Subcutaneous abdominal adipose tissue (tissue), 5 donors: ENCODE measurements around the gene AASDHPPT.
"Not testable (repeated sequence)": the region's sequence is repeated elsewhere in the genome, so short reads cannot be mapped to it uniquely, and the experiment has no call there.

ENCODE experiments used
- H3K27ac ChIP-seq: one replicate; pipeline ENCODE4 v1.7.0; 2013; ENCODE audit warnings: low read depth, mild to moderate bottlenecking, inconsistent platforms, low read length, moderate library complexity
- H3K27me3 ChIP-seq, 5 donors: one replicate each; pipeline ENCODE4 v1.7.0; 2013; ENCODE audit warnings: low read length in 5 of 5, inconsistent platforms in 1 of 5; ENCODE audit not compliant: control insufficient read depth in 5 of 5, insufficient read depth in 4 of 5
- H3K36me3 ChIP-seq, 5 donors: one replicate each; pipeline ENCODE4 v1.7.0; 2013; ENCODE audit warnings: low read length in 5 of 5; ENCODE audit not compliant: control insufficient read depth in 5 of 5, insufficient read depth in 5 of 5
- H3K4me1 ChIP-seq, 5 donors: one replicate each; pipeline ENCODE4 v1.7.0; 2013; ENCODE audit warnings: low read length in 5 of 5, mild to moderate bottlenecking in 3 of 5, moderate library complexity in 1 of 5; ENCODE audit not compliant: control insufficient read depth in 5 of 5, insufficient read depth in 5 of 5
- H3K4me3 ChIP-seq, 5 donors: one replicate each; pipeline ENCODE4 v1.7.0; 2013; ENCODE audit warnings: low read length in 5 of 5, low read depth in 1 of 5
- H3K9ac ChIP-seq, 5 donors: one replicate each; pipeline ENCODE4 v1.7.0; 2013; ENCODE audit warnings: low read length in 5 of 5, mild to moderate bottlenecking in 4 of 5, moderate library complexity in 3 of 5
- H3K9me3 ChIP-seq, 5 donors: one replicate each; pipeline ENCODE4 v1.7.0; 2013; ENCODE audit warnings: low read length in 5 of 5; ENCODE audit not compliant: control insufficient read depth in 5 of 5
- donor health status: healthy.
- donor health status: healthy.
- donor health status: healthy.
- donor health status: healthy.
- donor health status: healthy.

Gene AASDHPPT

DNA sequence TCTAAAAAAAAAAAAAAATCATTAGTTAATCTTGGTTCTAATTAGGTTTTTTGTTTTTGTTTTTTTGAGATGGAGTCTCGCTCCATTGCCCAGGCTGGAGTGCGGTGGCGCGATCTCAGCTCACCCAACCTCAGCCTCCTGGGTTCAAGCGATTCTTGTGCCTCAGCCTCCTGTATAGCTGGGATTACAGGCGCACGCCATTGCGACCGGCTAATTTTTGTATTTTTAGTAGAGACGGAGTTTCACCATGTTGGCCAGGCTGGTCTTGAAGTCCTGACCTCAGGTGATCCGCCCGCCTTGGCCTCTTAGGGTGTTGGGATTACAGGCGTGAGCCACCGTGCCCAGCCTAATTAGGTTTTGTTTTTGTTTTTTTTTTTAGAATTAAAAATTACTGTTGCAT is 19.1 kb upstream of the AASDHPPT start:
- H3K4me3 ChIP-seq, H3K27ac ChIP-seq, H3K9ac ChIP-seq, H3K27me3 ChIP-seq, H3K9me3 ChIP-seq, H3K4me1 ChIP-seq: not testable (repeated sequence)
- H3K36me3 ChIP-seq: peaks cover 0 to 13% (median 0%) of the 10 kb centered on the region in 5 donors

DNA sequence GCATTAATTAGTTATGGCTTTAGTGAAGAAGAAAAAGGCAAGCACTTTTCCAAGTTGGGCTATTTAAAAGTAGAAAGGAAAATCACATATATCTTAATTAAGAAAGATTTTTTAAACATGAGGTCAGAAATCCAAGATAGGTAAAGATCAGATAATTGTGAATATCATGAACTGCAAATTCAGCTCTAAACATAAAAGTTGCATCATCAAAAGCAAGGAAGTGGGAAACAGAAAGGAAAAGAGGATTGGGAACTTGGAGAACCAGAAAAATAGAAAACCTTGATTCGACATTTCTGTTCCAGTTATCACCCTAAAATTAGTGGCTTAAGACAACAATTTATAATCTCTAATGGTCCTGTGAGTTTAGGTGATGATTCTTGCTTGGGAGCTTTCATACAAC is 17.8 kb upstream of the AASDHPPT start:
- Histone ChIP-seq H3K27ac (no peak overlapping the region), H3K4me3 (no peak overlapping the region), H3K36me3 (peaks cover 0 to 5% (median 0%) of the 10 kb centered on the region in 5 donors), H3K4me1 (no peaks in the 10 kb centered on the region), H3K9me3 (no peaks in the 10 kb centered on the region), H3K27me3 (no peaks in the 10 kb centered on the region), H3K9ac (no peak overlapping the region)

- Histone ChIP-seq H3K27ac (no peak overlapping the region), H3K4me1 (no peaks in the 10 kb centered on the region), H3K36me3 (peaks cover 0 to 5% (median 0%) of the 10 kb centered on the region in 5 donors), H3K9ac (no peak overlapping the region), H3K9me3 (no peaks in the 10 kb centered on the region), H3K27me3 (no peaks in the 10 kb centered on the region), H3K4me3 (no peak overlapping the region)
These were observed 16.1 kb upstream of the AASDHPPT start for GRCh38 chr11:106061249-106061784.

DNA sequence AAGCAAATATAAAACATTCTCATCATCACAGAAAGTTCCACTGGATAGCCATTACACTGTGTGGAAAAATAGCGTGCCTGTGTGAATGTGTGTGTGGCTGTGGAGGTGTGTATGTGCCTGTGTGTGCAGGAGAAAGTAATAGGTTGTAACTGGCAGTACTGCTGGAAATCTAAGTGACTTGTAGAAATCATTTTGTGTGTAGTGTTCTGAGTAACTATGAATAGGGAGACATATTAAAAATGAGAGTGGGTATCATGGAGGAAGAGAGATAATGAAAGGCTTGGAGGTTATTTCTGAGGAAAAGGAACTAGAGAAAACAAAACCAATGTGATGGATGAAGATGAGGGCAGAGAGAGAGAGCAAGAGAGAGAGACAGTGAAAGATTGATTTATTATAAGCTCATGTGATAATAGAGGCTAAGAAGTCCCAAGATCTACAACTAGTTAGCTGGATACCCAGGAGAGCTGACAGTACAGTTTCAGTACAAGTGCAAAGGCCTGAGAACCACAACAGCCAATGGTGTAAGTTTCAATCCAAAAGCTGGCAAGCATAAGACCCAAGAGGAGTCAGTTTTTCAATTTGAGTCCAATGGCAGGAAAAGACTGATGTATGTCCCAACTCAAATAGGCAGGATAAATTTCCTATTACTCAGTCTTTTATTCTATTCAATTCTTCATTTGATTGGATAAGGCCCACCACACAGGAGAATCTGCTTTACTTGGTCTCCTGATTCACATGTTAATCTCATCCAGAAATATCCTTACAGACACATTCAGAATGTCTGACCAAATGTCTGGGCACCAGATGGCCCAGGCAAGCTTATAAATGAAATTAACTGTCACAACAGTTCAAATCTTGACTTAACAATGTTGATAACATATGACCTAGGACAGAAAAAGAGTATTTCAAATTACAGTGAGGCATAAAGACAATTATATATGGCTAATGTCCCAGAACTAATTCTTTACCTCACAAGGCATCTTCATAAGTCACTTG is 15.2 kb upstream of the AASDHPPT start:
- H3K9me3 ChIP-seq: no peaks in the 10 kb centered on the region
- H3K36me3 ChIP-seq: peaks cover 0 to 5% (median 0%) of the 10 kb centered on the region in 5 donors
- no peak overlapping the region for H3K4me3 ChIP-seq
- H3K27me3 ChIP-seq: no peaks in the 10 kb centered on the region
- no peak overlapping the region for H3K9ac ChIP-seq
- no peaks in the 10 kb centered on the region for H3K4me1 ChIP-seq
- H3K27ac ChIP-seq: no peak overlapping the region

- Histone ChIP-seq H3K9me3 (no peaks in the 10 kb centered on the region), H3K27me3 (no peaks in the 10 kb centered on the region), H3K4me3 (no peak overlapping the region), H3K4me1 (no peaks in the 10 kb centered on the region), H3K27ac (no peak overlapping the region), H3K36me3 (no peaks in the 10 kb centered on the region), H3K9ac (no peak overlapping the region)
These were observed 14.5 kb upstream of the AASDHPPT start for GRCh38 chr11:106063009-106063408.

GRCh38 chr11:106070606-106071005 is 6.9 kb upstream of the AASDHPPT start:
- peaks cover 0 to 5% (median 0%) of the 10 kb centered on the region in 5 donors for H3K9me3 ChIP-seq
- H3K4me3 ChIP-seq: no peak overlapping the region
- H3K36me3 ChIP-seq: peaks cover 0 to 4% (median 0%) of the 10 kb centered on the region in 5 donors
- no peaks in the 10 kb centered on the region for H3K27me3 ChIP-seq
- H3K9ac ChIP-seq: no peak overlapping the region
- H3K4me1 ChIP-seq: no peaks in the 10 kb centered on the region
- H3K27ac ChIP-seq: no peak overlapping the region

DNA sequence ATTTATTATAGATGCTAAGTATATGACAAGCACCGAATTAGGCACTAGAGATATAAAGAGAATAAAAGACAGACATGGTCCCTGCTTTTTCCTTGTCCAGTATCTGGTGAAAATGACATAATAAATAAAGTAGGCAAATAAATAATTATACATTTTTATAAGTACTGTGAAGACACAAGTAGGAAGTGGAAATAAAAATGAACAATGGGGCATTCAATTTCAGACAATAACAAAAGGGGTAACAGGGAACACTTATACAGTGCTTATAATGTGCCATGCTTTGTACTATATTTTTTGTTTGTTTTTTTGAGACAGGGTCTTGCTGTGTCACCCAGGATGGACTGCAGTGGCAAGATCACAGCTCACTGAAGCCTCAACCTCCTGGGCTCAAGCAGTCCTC is 4.7 kb upstream of the AASDHPPT start:
- peaks cover 0 to 5% (median 0%) of the 10 kb centered on the region in 5 donors for H3K9me3 ChIP-seq
- H3K36me3 ChIP-seq: peaks cover 0 to 4% (median 0%) of the 10 kb centered on the region in 5 donors
- no peak overlapping the region for H3K27ac ChIP-seq
- no peaks in the 10 kb centered on the region for H3K27me3 ChIP-seq
- peaks cover 0 to 10% (median 9%) of the 10 kb centered on the region in 5 donors for H3K4me1 ChIP-seq
- H3K9ac ChIP-seq: no peak overlapping the region
- no peak overlapping the region for H3K4me3 ChIP-seq

GRCh38 chr11:106076171-106076918 is 1.1 kb upstream of the AASDHPPT start:
- H3K36me3 ChIP-seq: peaks cover 7 to 17% (median 10%) of the 10 kb centered on the region in 5 donors
- H3K9ac ChIP-seq: peak overlapping the region; percentile 70 to 92 (median 82)
- H3K27me3 ChIP-seq: no peaks in the 10 kb centered on the region
- H3K9me3 ChIP-seq: no peaks in the 10 kb centered on the region
- H3K27ac ChIP-seq: peak overlapping the region; percentile 71
- H3K4me3 ChIP-seq: peak overlapping the region; percentile 97 to 100 (median 99)
- H3K4me1 ChIP-seq: peaks cover 0 to 37% (median 23%) of the 10 kb centered on the region in 5 donors

- no peaks in the 10 kb centered on the region for H3K9me3 ChIP-seq
- H3K27me3 ChIP-seq: no peaks in the 10 kb centered on the region
- peak within 1 kb of the TSS; percentile 97 to 100 (median 100) for H3K4me3 ChIP-seq
- H3K9ac ChIP-seq: peak within 1 kb of the TSS; percentile 90 to 99 (median 93)
- peaks cover 0 to 39% (median 24%) of the 10 kb centered on the region in 5 donors for H3K4me1 ChIP-seq
- H3K36me3 ChIP-seq: peaks cover 7 to 19% (median 13%) of the 10 kb centered on the region in 5 donors
- H3K27ac ChIP-seq: peak within 1 kb of the TSS; percentile 86
These were observed 398 bp upstream of the AASDHPPT start, which contains the start of gene KBTBD3 for GRCh38 chr11:106076919-106077608. Gene KBTBD3 (minus strand): TSS chr11:106077347. CDS start chr11:106059097, 18,250 bp downstream.
